Keratinocyte (primary cell): Measurements from ENCODE around the gene OR10P1.

Source experiments
- EZH2 ChIP-seq: IDR thresholded peaks from one replicate; pipeline ENCODE4 v1.6.1; 2012; ENCODE audit warnings: inconsistent platforms, mild to moderate bottlenecking, low read length, moderate library complexity
- TF ChIP-seq, protein P1 (sequence below), 3 experiments: IDR thresholded peaks in 1 of 3; conservative IDR thresholded peaks in 1 of 3; optimal IDR thresholded peaks in 1 of 3; 2 replicates in 2 of 3; 3 replicates in 1 of 3; pipeline versions ENCODE3 to v1.5.1; 2011; ENCODE audit warnings: low read length in 3 of 3, mild to moderate bottlenecking in 3 of 3, moderate library complexity in 2 of 3, control low read depth in 1 of 3, inconsistent platforms in 1 of 3; ENCODE audit not compliant: insufficient read depth in 2 of 3; ENCODE audit errors: extremely low read depth in 1 of 3

DNA sequence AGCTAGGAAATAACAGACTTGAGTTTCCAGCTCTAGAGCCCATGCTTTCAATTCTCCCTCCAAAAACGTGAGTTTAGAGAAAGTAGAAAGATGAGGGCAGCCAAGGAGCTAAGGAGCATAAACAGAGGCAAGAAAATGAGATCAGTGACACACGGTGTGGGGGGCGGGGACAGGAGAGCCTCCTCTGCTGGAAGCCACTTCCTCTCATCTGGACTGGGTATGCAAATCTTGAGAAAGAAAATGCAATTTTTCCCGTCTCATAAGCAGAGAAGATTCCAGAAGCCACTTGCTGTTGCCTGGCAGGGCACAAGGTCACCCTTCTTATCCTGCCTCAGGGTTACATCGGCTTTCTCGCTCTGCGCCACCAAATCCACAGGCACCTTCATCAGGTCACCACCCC, 6.0 kb downstream of the OR10P1 start:
- TF ChIP-seq EZH2, result no peak
- TF ChIP-seq, protein P1, sequence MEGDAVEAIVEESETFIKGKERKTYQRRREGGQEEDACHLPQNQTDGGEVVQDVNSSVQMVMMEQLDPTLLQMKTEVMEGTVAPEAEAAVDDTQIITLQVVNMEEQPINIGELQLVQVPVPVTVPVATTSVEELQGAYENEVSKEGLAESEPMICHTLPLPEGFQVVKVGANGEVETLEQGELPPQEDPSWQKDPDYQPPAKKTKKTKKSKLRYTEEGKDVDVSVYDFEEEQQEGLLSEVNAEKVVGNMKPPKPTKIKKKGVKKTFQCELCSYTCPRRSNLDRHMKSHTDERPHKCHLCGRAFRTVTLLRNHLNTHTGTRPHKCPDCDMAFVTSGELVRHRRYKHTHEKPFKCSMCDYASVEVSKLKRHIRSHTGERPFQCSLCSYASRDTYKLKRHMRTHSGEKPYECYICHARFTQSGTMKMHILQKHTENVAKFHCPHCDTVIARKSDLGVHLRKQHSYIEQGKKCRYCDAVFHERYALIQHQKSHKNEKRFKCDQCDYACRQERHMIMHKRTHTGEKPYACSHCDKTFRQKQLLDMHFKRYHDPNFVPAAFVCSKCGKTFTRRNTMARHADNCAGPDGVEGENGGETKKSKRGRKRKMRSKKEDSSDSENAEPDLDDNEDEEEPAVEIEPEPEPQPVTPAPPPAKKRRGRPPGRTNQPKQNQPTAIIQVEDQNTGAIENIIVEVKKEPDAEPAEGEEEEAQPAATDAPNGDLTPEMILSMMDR (optimal IDR thresholded peaks at IDR 0.05 in 1 of 3, IDR thresholded peaks at IDR 0.05 in 1 of 3, conservative IDR thresholded peaks at IDR 0.05 in 1 of 3; ENCODE audit: extremely low read depth in 1 of 3, insufficient read depth in 2 of 3, low read length in 3 of 3), result no peak
